Keratinocyte (primary cell): ENCODE results near the gene GRM4. TPM values are rescaled to one million over a fixed set of nuclear protein-coding genes. Genes with fewer than 3 reads are reported as not detected.

ENCODE experiments used
- DNase-seq: peaks from one replicate; pipeline ENCODE4 v3.0.0-alpha.2; 2011; ENCODE audit warnings: low read depth, missing footprints, low spot score
- FAIRE-seq: peaks from 2 replicates; lab custom pipeline; 2011; peaks lifted over from hg19 to GRCh38; lab: Jason Lieb, UNC
- H2AFZ ChIP-seq: 2 replicates; pipeline ENCODE4 v1.6.0; 2012; ENCODE audit warnings: low read length, control low read depth, inconsistent platforms; ENCODE audit not compliant: control insufficient read depth
- H3K27ac ChIP-seq: 2 replicates; pipeline ENCODE4 v1.5.1; 2011; ENCODE audit warnings: low read length; ENCODE audit not compliant: control insufficient read depth, insufficient read depth
- H3K27me3 ChIP-seq: 3 replicates; pipeline ENCODE4 v1.6.0; 2011; ENCODE audit warnings: low read length; ENCODE audit not compliant: control insufficient read depth, insufficient read depth; ENCODE audit errors: extremely low read depth
- H3K36me3 ChIP-seq, 2 experiments: 2 replicates in 1 of 2; 3 replicates in 1 of 2; pipeline ENCODE4 v1.5.1; 2011; ENCODE audit warnings: low read length in 2 of 2, mild to moderate bottlenecking in 1 of 2; ENCODE audit not compliant: control insufficient read depth in 2 of 2, insufficient read depth in 2 of 2; ENCODE audit errors: extremely low read depth in 1 of 2
- H3K4me1 ChIP-seq: 3 replicates; pipeline ENCODE4 v1.5.1; 2011; ENCODE audit warnings: low read length; ENCODE audit not compliant: control insufficient read depth, insufficient read depth; ENCODE audit errors: extremely low read depth
- H3K4me2 ChIP-seq: 3 replicates; pipeline ENCODE4 v1.6.0; 2011; ENCODE audit warnings: low read depth, low read length; ENCODE audit not compliant: control insufficient read depth, insufficient read depth; ENCODE audit errors: extremely low read depth
- H3K4me3 ChIP-seq, 3 experiments: fragments of 200-600 bp in 1 of 3; sonication (generic) in 1 of 3; 2 replicates in 2 of 3; 3 replicates in 1 of 3; pipeline ENCODE4 v1.5.1; 2011 to 2016; ENCODE audit warnings: low read length in 3 of 3, mild to moderate bottlenecking in 3 of 3, control low read depth in 2 of 3, inconsistent platforms in 1 of 3, low read depth in 1 of 3, mixed read lengths in 1 of 3, mixed run types in 1 of 3, moderate library complexity in 1 of 3; ENCODE audit not compliant: control insufficient read depth in 2 of 3, insufficient read depth in 2 of 3; ENCODE audit errors: extremely low read depth in 1 of 3
- H3K79me2 ChIP-seq: 2 replicates; pipeline ENCODE4 v1.6.0; 2012; ENCODE audit warnings: low read length; ENCODE audit not compliant: control insufficient read depth, insufficient read depth
- H3K9ac ChIP-seq: 3 replicates; pipeline ENCODE4 v1.6.0; 2011; ENCODE audit warnings: low read length; ENCODE audit not compliant: control insufficient read depth, insufficient read depth; ENCODE audit errors: extremely low read depth
- H3K9me1 ChIP-seq: 3 replicates; pipeline ENCODE4 v1.6.0; 2011; ENCODE audit warnings: low read length; ENCODE audit not compliant: control insufficient read depth, insufficient read depth; ENCODE audit errors: extremely low read depth
- H3K9me3 ChIP-seq: 2 replicates; pipeline ENCODE4 v1.5.1; 2012; ENCODE audit warnings: low read depth, low read length; ENCODE audit not compliant: control insufficient read depth
- H4K20me1 ChIP-seq: 3 replicates; pipeline ENCODE4 v1.6.0; 2011; ENCODE audit warnings: low read length; ENCODE audit not compliant: control insufficient read depth, insufficient read depth; ENCODE audit errors: extremely low read depth
- CTCF ChIP-seq, 3 experiments: IDR thresholded peaks in 1 of 3; conservative IDR thresholded peaks in 1 of 3; optimal IDR thresholded peaks in 1 of 3; 2 replicates in 2 of 3; 3 replicates in 1 of 3; pipeline versions ENCODE3 to v1.5.1; 2011; ENCODE audit warnings: low read length in 3 of 3, mild to moderate bottlenecking in 3 of 3, moderate library complexity in 2 of 3, control low read depth in 1 of 3, inconsistent platforms in 1 of 3; ENCODE audit not compliant: insufficient read depth in 2 of 3; ENCODE audit errors: extremely low read depth in 1 of 3
- EZH2 ChIP-seq: IDR thresholded peaks from one replicate; pipeline ENCODE4 v1.6.1; 2012; ENCODE audit warnings: inconsistent platforms, mild to moderate bottlenecking, low read length, moderate library complexity
- dilution Hi-C: fragments of 300-500 bp; cut with MboI; formaldehyde crosslinking; loops from one replicate; pipeline ENCODE4 v1.7.0; 2020; ENCODE audit warnings: low sequenced_read_pairs; ENCODE audit not compliant: extremely low pct_ligation_motif_present
- polyA plus RNA-seq, 5 experiments: library from polyadenylated mRNA; depleted of rRNA in 3 of 5; stranded (reverse) in 3 of 5; stranded (forward) in 1 of 5; unstranded in 1 of 5; fragments of >200 nt; gene quantifications; 1 replicate in 1 of 5; 2 replicates in 3 of 5; 3 replicates in 1 of 5; pipeline versions ENCODE4 v1.2.1 to v1.2.3, GENCODE V29; 2011 to 2012; ENCODE audit warnings: missing spikeins in 2 of 5, low read depth in 1 of 5, low replicate concordance in 1 of 5

The GRM4 gene
- polyA plus RNA-seq, 1 donor (not counting 4 experiments of a cell fraction or from before 2014, with no cell fraction given), result not detected

GRCh38 chr6:34085453-34086170 is 60.3 kb downstream of the GRM4 start:
- Histone ChIP-seq H3K9me3 (no peaks in the 10 kb centered on the region), H2AFZ (no peak overlapping the region), H4K20me1 (peaks cover 2% of the 10 kb centered on the region), H3K9ac (no peak overlapping the region), H3K79me2 (no peaks in the 10 kb centered on the region), H3K4me1 (no peaks in the 10 kb centered on the region), H3K27me3 (peaks cover 4% of the 10 kb centered on the region), H3K4me3 (no peak overlapping the region), H3K4me2 (no peak overlapping the region), H3K9me1 (no peaks in the 10 kb centered on the region), H3K36me3 (no peaks in the 10 kb centered on the region), H3K27ac (no peak overlapping the region)
- DNase-seq (no peak), FAIRE-seq (no peak)
- dilution Hi-C loops, result no loop called here
- no peak for TF ChIP-seq EZH2
- TF ChIP-seq CTCF (optimal IDR thresholded peaks at IDR 0.05 in 1 of 3, IDR thresholded peaks at IDR 0.05 in 1 of 3, conservative IDR thresholded peaks at IDR 0.05 in 1 of 3; ENCODE audit: extremely low read depth in 1 of 3, insufficient read depth in 2 of 3, low read length in 3 of 3), result no peak

GRCh38 chr6:34084591-34085290 is 61.1 kb downstream of the GRM4 start:
- dilution Hi-C loops, result no loop called here
- H3K36me3 ChIP-seq, result no peaks in the 10 kb centered on the region
- H3K27ac ChIP-seq, result no peak overlapping the region
- H3K4me3 ChIP-seq, result no peak overlapping the region
- no peak overlapping the region for H3K9ac ChIP-seq
- no peak overlapping the region for H2AFZ ChIP-seq
- H3K4me1 ChIP-seq, result no peaks in the 10 kb centered on the region
- TF ChIP-seq EZH2, result no peak
- TF ChIP-seq CTCF (optimal IDR thresholded peaks at IDR 0.05 in 1 of 3, IDR thresholded peaks at IDR 0.05 in 1 of 3, conservative IDR thresholded peaks at IDR 0.05 in 1 of 3; ENCODE audit: extremely low read depth in 1 of 3, insufficient read depth in 2 of 3, low read length in 3 of 3), result no peak
- H3K79me2 ChIP-seq, result no peaks in the 10 kb centered on the region
- H3K4me2 ChIP-seq, result no peak overlapping the region
- no peak for FAIRE-seq
- no peaks in the 10 kb centered on the region for H3K9me1 ChIP-seq
- H4K20me1 ChIP-seq, result peaks cover 2% of the 10 kb centered on the region
- H3K9me3 ChIP-seq, result no peaks in the 10 kb centered on the region
- peaks cover 4% of the 10 kb centered on the region for H3K27me3 ChIP-seq
- no peak for DNase-seq
